Measurements from ENCODE around the gene MAGEE2. TPM values are rescaled to one million over a fixed set of nuclear protein-coding genes. Genes with fewer than 3 reads are reported as not detected.
"Not testable (repeated sequence)": the region's sequence is repeated elsewhere in the genome, so short reads cannot be mapped to it uniquely, and the experiment has no call there.

MAGEE2 gene
- total and polyA plus RNA-seq, 2 of the 8 experiments (the other 6 are each of a cell fraction or from before 2014, with no cell fraction given): not detected

- H4K8ac ChIP-seq (ENCODE audit: extremely low read depth, insufficient read depth, low read length); H3K23ac ChIP-seq (ENCODE audit: insufficient read length): not testable (repeated sequence)
These were observed 17.0 kb downstream of the MAGEE2 start for GRCh38 chrX:75768063-75768462.

More at GRCh38 chrX:75768063-75768462, 17.0 kb downstream of the MAGEE2 start:
- H3K18ac ChIP-seq (ENCODE audit: extremely low read depth, low read length); H3K79me2 ChIP-seq (ENCODE audit: control insufficient read depth in 1 of 2, insufficient read depth in 2 of 2, low read length in 2 of 2); H3K4me2 ChIP-seq (ENCODE audit: insufficient read depth in 1 of 2, low read depth in 2 of 2, low read length in 2 of 2); H3K56ac ChIP-seq (replicated peaks; ENCODE audit: insufficient read length, low read depth, low read length); FAIRE-seq; H3K27me3 ChIP-seq (replicated peaks in 1 of 4; ENCODE audit: control insufficient read depth in 3 of 4, extremely low read depth in 1 of 4, insufficient read depth in 3 of 4, low read length in 3 of 4); DNase-seq (ENCODE audit: low read depth in 1 of 2, low spot score in 2 of 2); POLR2A ChIA-PET (ENCODE audit: partially characterized antibody); H3K27ac ChIP-seq (ENCODE audit: low read depth, low read length); H2AFZ ChIP-seq (ENCODE audit: low read length); CTCF ChIA-PET (ENCODE audit: partially characterized antibody); H2BK15ac ChIP-seq (ENCODE audit: low read length); H4K5ac ChIP-seq (ENCODE audit: insufficient read length, low read depth, low read length); H3K36me3 ChIP-seq (ENCODE audit: control insufficient read depth in 2 of 4, insufficient read depth in 4 of 4, low read length in 3 of 4); H3K4me1 ChIP-seq (replicated peaks in 1 of 4; ENCODE audit: control insufficient read depth in 3 of 4, insufficient read depth in 4 of 4, low read length in 3 of 4); H4K20me1 ChIP-seq (replicated peaks in 1 of 2; ENCODE audit: control insufficient read depth in 1 of 2, insufficient read depth in 2 of 2, low read length in 2 of 2); H3K23me2 ChIP-seq (ENCODE audit: low read depth, low read length); H2BK5ac ChIP-seq (ENCODE audit: low read depth, low read length); H3K9ac ChIP-seq (replicated peaks in 1 of 4; ENCODE audit: extremely low read depth in 1 of 4, low read depth in 3 of 4, low read length in 3 of 4); H2AK5ac ChIP-seq (ENCODE audit: low read depth, low read length); H3K14ac ChIP-seq (ENCODE audit: insufficient read length); H3K9me3 ChIP-seq (ENCODE audit: insufficient read depth in 2 of 2, low read depth in 1 of 2, low read length in 1 of 2); H2BK12ac ChIP-seq (ENCODE audit: low read depth, low read length); H3K79me1 ChIP-seq (ENCODE audit: low read depth, low read length); H2BK120ac ChIP-seq (replicated peaks; ENCODE audit: low read depth, low read length); H4K91ac ChIP-seq (replicated peaks; ENCODE audit: insufficient read length, low read length); H3K4ac ChIP-seq (replicated peaks; ENCODE audit: insufficient read length, low read depth, low read length); H3K4me3 ChIP-seq (ENCODE audit: extremely low read depth in 1 of 4, insufficient read depth in 2 of 4, low read depth in 3 of 4, low read length in 4 of 4); H2BK20ac ChIP-seq (ENCODE audit: low read length): not testable (repeated sequence)
- WGBS, 2 experiments (ENCODE audit: extremely low coverage in 1 of 2, insufficient coverage in 1 of 2, insufficient read length in 1 of 2, insufficient replicate concordance in 2 of 2, low coverage in 1 of 2, low lambda C conversion rate in 2 of 2, missing lambda C conversion rate in 1 of 2): 100% methylated on average over 1 of the region's 5 CpGs; no CpG with 5 or more reads in 1 of the 2 experiments
